Caco-2 (cell line): ENCODE results near the gene PPP6R3. TPM values are rescaled to one million over a fixed set of nuclear protein-coding genes. Genes with fewer than 3 reads are reported as not detected.

ENCODE experiments used
- BruUV-seq: library from RNA; stranded (reverse); fragments of 400-500 nt; replicated peaks from 2 replicates; lab custom pipeline; 2021; lab: Mats Ljungman, UMichigan
- CTCF ChIA-PET: fragments of 300-600 bp; sonication (Branson Sonifier 250); formaldehyde crosslinking; loops from one replicate; lab custom pipeline; 2022; ENCODE audit warnings: antibody characterized with exemption; lab: Charles Lee
- POLR2A ChIA-PET: fragments of 300-600 bp; sonication (Branson Sonifier 250); formaldehyde crosslinking; loops from one replicate; lab custom pipeline; 2022; ENCODE audit warnings: antibody characterized with exemption; lab: Charles Lee
- DNase-seq, 2 experiments: peaks; one replicate each; pipeline versions ENCODE4 v3.0.0 to v3.0.0-alpha.2; 2020 to 2022
- H3K27me3 ChIP-seq: replicated peaks from 2 replicates; pipeline ENCODE4 v1.6.0; 2011; ENCODE audit warnings: low read length; ENCODE audit not compliant: control insufficient read depth, insufficient read depth
- H3K36me3 ChIP-seq: 2 replicates; pipeline ENCODE4 v1.5.1; 2011; ENCODE audit warnings: low read length; ENCODE audit not compliant: control insufficient read depth, insufficient read depth
- H3K4me1 ChIP-seq: fragments of 250-450 bp; sonication (Bioruptor Pico); 2 replicates; pipeline ENCODE4 v1.5.1; 2020; ENCODE audit warnings: mild to moderate bottlenecking
- H3K4me3 ChIP-seq: 2 replicates; pipeline ENCODE4 v1.5.1; 2011; ENCODE audit warnings: low read depth, mild to moderate bottlenecking, control low read depth, low read length
- H3K9me3 ChIP-seq: fragments of 250-450 bp; sonication (Bioruptor Pico); 2 replicates; pipeline ENCODE4 v1.5.1; 2020; ENCODE audit warnings: mild to moderate bottlenecking, moderate library complexity
- H3K27ac Mint-ChIP-seq: one replicate; pipeline ENCODE4 v1.8.0; 2022; ENCODE audit warnings: mixed read lengths; ENCODE audit not compliant: unreplicated experiment
- H3K27me3 Mint-ChIP-seq: one replicate; pipeline ENCODE4 v1.8.0; 2022; ENCODE audit warnings: mixed read lengths; ENCODE audit not compliant: insufficient read depth, unreplicated experiment
- H3K36me3 Mint-ChIP-seq: one replicate; pipeline ENCODE4 v1.8.0; 2022; ENCODE audit warnings: mild to moderate bottlenecking, mixed read lengths; ENCODE audit not compliant: insufficient read depth, unreplicated experiment
- H3K4me1 Mint-ChIP-seq: one replicate; pipeline ENCODE4 v1.8.0; 2022; ENCODE audit warnings: low read depth, mixed read lengths; ENCODE audit not compliant: unreplicated experiment
- H3K4me3 Mint-ChIP-seq: one replicate; pipeline ENCODE4 v1.8.0; 2022; ENCODE audit warnings: mild to moderate bottlenecking, moderate library complexity, mixed read lengths; ENCODE audit not compliant: unreplicated experiment
- H3K9me3 Mint-ChIP-seq: one replicate; pipeline ENCODE4 v1.8.0; 2022; ENCODE audit warnings: mixed read lengths; ENCODE audit not compliant: unreplicated experiment
- intact Hi-C: fragments of 100-400 bp; cut with micrococcal nuclease; formaldehyde crosslinking; loops from one replicate; pipeline ENCODE4 v1.10.0; 2022; ENCODE audit not compliant: unreplicated experiment
- total RNA-seq: library from RNA; stranded (reverse); gene quantifications from 2 replicates; pipeline ENCODE4 v1.2.3, GENCODE V29; 2022
- TF ChIP-seq, protein P1 (sequence below), 2 experiments: fragments of 200-600 bp in 1 of 2; IDR thresholded peaks; 1 replicate in 1 of 2; 2 replicates in 1 of 2; pipeline versions ENCODE4 v1.5.1 to v1.8.0; 2011 to 2022; ENCODE audit warnings: antibody characterized with exemption in 1 of 2, control low read depth in 1 of 2, inconsistent platforms in 1 of 2, low read depth in 1 of 2, low read length in 1 of 2, mild to moderate bottlenecking in 1 of 2, moderate library complexity in 1 of 2; ENCODE audit not compliant: insufficient read depth in 1 of 2, severe bottlenecking in 1 of 2, unreplicated experiment in 1 of 2

PPP6R3 gene
- total RNA-seq, 1 experiment from 2014 or later, result 276 TPM

DNA sequence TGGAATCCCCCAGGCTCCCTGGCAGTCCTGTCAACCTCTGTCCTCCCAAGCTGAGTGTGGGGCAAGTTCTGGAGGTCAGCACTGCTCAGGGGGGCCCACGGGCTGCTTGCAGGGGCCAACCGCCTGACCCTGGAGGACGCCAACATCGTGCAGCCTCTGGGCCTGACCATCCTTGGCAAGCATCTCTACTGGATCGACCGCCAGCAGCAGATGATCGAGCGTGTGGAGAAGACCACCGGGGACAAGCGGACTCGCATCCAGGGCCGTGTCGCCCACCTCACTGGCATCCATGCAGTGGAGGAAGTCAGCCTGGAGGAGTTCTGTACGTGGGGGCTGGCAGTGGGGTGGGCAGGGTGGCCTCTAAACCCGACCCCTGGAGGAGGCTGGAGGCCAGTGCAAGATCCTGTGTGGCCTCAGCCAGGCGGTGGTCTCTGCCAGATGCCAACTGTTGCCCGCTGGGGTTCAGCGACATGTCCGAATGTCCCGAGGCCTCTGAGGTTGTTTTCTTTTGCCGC lies 34.6 kb upstream of the PPP6R3 start:
- peaks cover 40% of the 10 kb centered on the region for H3K36me3 ChIP-seq
- H3K4me3 ChIP-seq, result no peak overlapping the region
- Mint-ChIP-seq H3K9me3 (peaks cover 23% of the 10 kb centered on the region), H3K4me1 (no peaks in the 10 kb centered on the region), H3K27ac (no peak overlapping the region), H3K4me3 (no peak overlapping the region), H3K27me3 (no peaks in the 10 kb centered on the region), H3K36me3 (peaks cover 78% of the 10 kb centered on the region)
- no peaks in the 10 kb centered on the region for H3K4me1 ChIP-seq
- no peaks in the 10 kb centered on the region for H3K27me3 ChIP-seq
- ChIA-PET CTCF (no interaction called here), POLR2A (no interaction called here)
- intact Hi-C loops, result no loop called here
- H3K9me3 ChIP-seq, result peaks cover 10% of the 10 kb centered on the region
- no TSS peak for BruUV-seq
- TF ChIP-seq, protein P1, sequence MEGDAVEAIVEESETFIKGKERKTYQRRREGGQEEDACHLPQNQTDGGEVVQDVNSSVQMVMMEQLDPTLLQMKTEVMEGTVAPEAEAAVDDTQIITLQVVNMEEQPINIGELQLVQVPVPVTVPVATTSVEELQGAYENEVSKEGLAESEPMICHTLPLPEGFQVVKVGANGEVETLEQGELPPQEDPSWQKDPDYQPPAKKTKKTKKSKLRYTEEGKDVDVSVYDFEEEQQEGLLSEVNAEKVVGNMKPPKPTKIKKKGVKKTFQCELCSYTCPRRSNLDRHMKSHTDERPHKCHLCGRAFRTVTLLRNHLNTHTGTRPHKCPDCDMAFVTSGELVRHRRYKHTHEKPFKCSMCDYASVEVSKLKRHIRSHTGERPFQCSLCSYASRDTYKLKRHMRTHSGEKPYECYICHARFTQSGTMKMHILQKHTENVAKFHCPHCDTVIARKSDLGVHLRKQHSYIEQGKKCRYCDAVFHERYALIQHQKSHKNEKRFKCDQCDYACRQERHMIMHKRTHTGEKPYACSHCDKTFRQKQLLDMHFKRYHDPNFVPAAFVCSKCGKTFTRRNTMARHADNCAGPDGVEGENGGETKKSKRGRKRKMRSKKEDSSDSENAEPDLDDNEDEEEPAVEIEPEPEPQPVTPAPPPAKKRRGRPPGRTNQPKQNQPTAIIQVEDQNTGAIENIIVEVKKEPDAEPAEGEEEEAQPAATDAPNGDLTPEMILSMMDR (IDR thresholded peaks at IDR 0.05; ENCODE audit: insufficient read depth in 1 of 2, low read depth in 1 of 2, low read length in 1 of 2, severe bottlenecking in 1 of 2, unreplicated experiment in 1 of 2), result no peak
- DNase-seq, result no peak

DNA sequence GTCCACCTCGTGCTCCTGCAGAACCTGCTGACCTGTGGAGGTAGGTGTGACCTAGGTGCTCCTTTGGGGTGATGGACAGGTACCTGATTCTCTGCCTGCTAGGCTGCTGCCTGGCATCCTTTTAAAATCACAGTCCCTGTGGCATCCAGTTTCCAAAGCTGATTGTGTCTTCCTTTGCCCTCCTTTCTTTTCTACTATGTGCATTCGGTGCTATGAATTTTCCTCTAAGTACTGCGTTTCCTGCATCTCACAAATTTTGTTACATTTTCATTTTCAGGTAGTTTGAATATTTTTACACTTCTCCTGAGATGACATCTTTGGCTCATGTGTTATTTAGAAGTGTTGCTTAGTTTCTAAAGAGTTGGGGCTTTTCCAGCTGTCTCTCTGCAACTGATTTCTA lies 30.9 kb upstream of the PPP6R3 start:
- DNase-seq, result no peak
- CTCF ChIA-PET, result no interaction called here
- no TSS peak for BruUV-seq
- Mint-ChIP-seq H3K9me3 (peaks cover 23% of the 10 kb centered on the region), H3K27ac (no peak overlapping the region), H3K4me3 (no peak overlapping the region), H3K27me3 (no peaks in the 10 kb centered on the region), H3K4me1 (no peaks in the 10 kb centered on the region), H3K36me3 (peaks cover 80% of the 10 kb centered on the region)
- intact Hi-C loops, result no loop called here
- TF ChIP-seq, protein P1 (IDR thresholded peaks at IDR 0.05; ENCODE audit: insufficient read depth in 1 of 2, low read depth in 1 of 2, low read length in 1 of 2, severe bottlenecking in 1 of 2, unreplicated experiment in 1 of 2), result no peak
- POLR2A ChIA-PET, result no interaction called here
- peaks cover 10% of the 10 kb centered on the region for H3K9me3 ChIP-seq
- no peak overlapping the region for H3K4me3 ChIP-seq
- peaks cover 36% of the 10 kb centered on the region for H3K36me3 ChIP-seq
- H3K4me1 ChIP-seq, result no peaks in the 10 kb centered on the region
- no peaks in the 10 kb centered on the region for H3K27me3 ChIP-seq

DNA sequence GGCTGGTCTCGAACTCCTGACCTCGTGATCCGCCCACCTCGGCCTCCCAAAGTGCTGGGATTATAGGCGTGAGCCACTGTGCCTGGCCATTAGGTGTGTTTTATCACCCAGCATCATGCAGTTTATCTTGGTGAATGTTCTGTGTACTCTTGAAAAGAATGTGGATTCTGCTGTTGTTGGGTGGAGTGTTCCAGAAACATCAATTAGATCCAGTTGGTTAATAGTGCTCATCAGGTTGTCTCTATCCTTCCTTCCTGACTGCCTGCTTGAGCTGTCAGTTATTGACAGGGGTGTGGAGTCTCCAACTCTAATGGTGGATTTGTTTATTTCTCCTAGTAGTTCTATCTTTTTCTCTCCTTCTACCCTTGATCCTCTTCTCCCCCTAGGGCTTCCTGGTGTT lies 30.2 kb upstream of the PPP6R3 start:
- Mint-ChIP-seq H3K9me3 (peaks cover 23% of the 10 kb centered on the region), H3K4me1 (no peaks in the 10 kb centered on the region), H3K36me3 (peaks cover 73% of the 10 kb centered on the region), H3K4me3 (no peak overlapping the region), H3K27me3 (no peaks in the 10 kb centered on the region), H3K27ac (no peak overlapping the region)
- no peaks in the 10 kb centered on the region for H3K27me3 ChIP-seq
- peaks cover 10% of the 10 kb centered on the region for H3K9me3 ChIP-seq
- no peak for DNase-seq
- ChIA-PET CTCF (no interaction called here), POLR2A (interaction anchor here (0.6 kb wide), 1 partner anchor 133 kb away, joined by 5 read pairs; no protein-coding TSS in a partner anchor)
- no peaks in the 10 kb centered on the region for H3K4me1 ChIP-seq
- peaks cover 37% of the 10 kb centered on the region for H3K36me3 ChIP-seq
- TF ChIP-seq, protein P1 (IDR thresholded peaks at IDR 0.05; ENCODE audit: insufficient read depth in 1 of 2, low read depth in 1 of 2, low read length in 1 of 2, severe bottlenecking in 1 of 2, unreplicated experiment in 1 of 2), result no peak
- no TSS peak for BruUV-seq
- H3K4me3 ChIP-seq, result no peak overlapping the region
- intact Hi-C loops, result no loop called here
